GM19099 (cell line): ENCODE results near the gene NUP205.

Source experiments
- POLR2A ChIP-seq: IDR thresholded peaks from 3 replicates; pipeline ENCODE4 v1.6.1; 2011; ENCODE audit warnings: low read depth; ENCODE audit not compliant: insufficient read length; ENCODE audit errors: extremely low read depth

Gene NUP205

GRCh38 chr7:135523146-135523545, 34.6 kb upstream of the NUP205 start:
- no peak for TF ChIP-seq POLR2A

GRCh38 chr7:135525426-135525825, 32.3 kb upstream of the NUP205 start:
- no peak for TF ChIP-seq POLR2A

- no peak for TF ChIP-seq POLR2A
These were observed 30.7 kb upstream of the NUP205 start for GRCh38 chr7:135527025-135527424.

GRCh38 chr7:135536150-135536549, 21.6 kb upstream of the NUP205 start:
- no peak for TF ChIP-seq POLR2A

- TF ChIP-seq POLR2A: no peak
These were observed 20.3 kb upstream of the NUP205 start for GRCh38 chr7:135537453-135537852.

GRCh38 chr7:135537905-135538304, 19.8 kb upstream of the NUP205 start:
- no peak for TF ChIP-seq POLR2A

GRCh38 chr7:135538376-135538775, 19.3 kb upstream of the NUP205 start:
- no peak for TF ChIP-seq POLR2A

GRCh38 chr7:135539629-135540028, 18.1 kb upstream of the NUP205 start:
- no peak for TF ChIP-seq POLR2A

GRCh38 chr7:135541029-135541428, 16.7 kb upstream of the NUP205 start:
- no peak for TF ChIP-seq POLR2A

GRCh38 chr7:135550196-135550595, 7.5 kb upstream of the NUP205 start:
- no peak for TF ChIP-seq POLR2A

GRCh38 chr7:135552148-135552547, 5.6 kb upstream of the NUP205 start:
- no peak for TF ChIP-seq POLR2A

GRCh38 chr7:135553346-135553745, 4.4 kb upstream of the NUP205 start:
- no peak for TF ChIP-seq POLR2A

GRCh38 chr7:135558337-135558767, 635 bp downstream of the NUP205 start:
- TF ChIP-seq POLR2A: no peak

GRCh38 chr7:135558881-135559280, 1.2 kb downstream of the NUP205 start:
- no peak for TF ChIP-seq POLR2A

- TF ChIP-seq POLR2A: no peak
These were observed 2.9 kb downstream of the NUP205 start for GRCh38 chr7:135560631-135561030.

- no peak for TF ChIP-seq POLR2A
These were observed 5.0 kb downstream of the NUP205 start for GRCh38 chr7:135562720-135563119.

- TF ChIP-seq POLR2A: no peak
These were observed 14.1 kb downstream of the NUP205 start for GRCh38 chr7:135571834-135572233.
